Activated naive CD4-positive, alpha-beta T cell treated with anti-CD3 and anti-CD28 coated beads for 36 hours (primary cell): ENCODE data around the gene PLK2. TPM values are rescaled to one million over a fixed set of nuclear protein-coding genes. Genes with fewer than 3 reads are reported as not detected.

Experiments
- total RNA-seq, 2 experiments: library from RNA; stranded (reverse); gene quantifications; one replicate each; pipeline ENCODE4 v1.2.3, GENCODE V29; 2021

PLK2 gene
- total RNA-seq, 2 experiments from 2014 or later = 7.8 to 10.9 TPM

Other genes starting within 250 kb of the PLK2 start
- gene GAPT, start 31.3 kb upstream of the PLK2 start, total RNA-seq = not detected
- gene RAB3C, start 123.0 kb upstream of the PLK2 start, total RNA-seq = not detected